HG02885 (cell line): ENCODE data around the gene RAP2A.

Experiments
- ATAC-seq: cut with Tn5 transposase; IDR thresholded peaks from one replicate; pipeline ENCODE4 v1.9.1; 2021; ENCODE audit warnings: mild to moderate bottlenecking; ENCODE audit not compliant: unreplicated experiment, poor library complexity

Gene RAP2A

GRCh38 chr13:97491452-97491851 is 57.5 kb downstream of the RAP2A start:
- no peak for ATAC-seq

GRCh38 chr13:97492257-97492656 is 58.3 kb downstream of the RAP2A start:
- no peak for ATAC-seq

GRCh38 chr13:97492684-97493371 is 58.9 kb downstream of the RAP2A start:
- no peak for ATAC-seq

GRCh38 chr13:97493456-97493855 is 59.5 kb downstream of the RAP2A start:
- no peak for ATAC-seq

- ATAC-seq: no peak
Measured at GRCh38 chr13:97495678-97496077, 61.7 kb downstream of the RAP2A start.

GRCh38 chr13:97496511-97496910 is 62.5 kb downstream of the RAP2A start:
- ATAC-seq: no peak

GRCh38 chr13:97497400-97497799 is 63.4 kb downstream of the RAP2A start:
- ATAC-seq: no peak

GRCh38 chr13:97498419-97498818 is 64.5 kb downstream of the RAP2A start:
- ATAC-seq: no peak

- no peak for ATAC-seq
Measured at GRCh38 chr13:97499181-97499580, 65.2 kb downstream of the RAP2A start.

- ATAC-seq: no peak
Measured at GRCh38 chr13:97502181-97502580, 68.2 kb downstream of the RAP2A start.

GRCh38 chr13:97502706-97503105 is 68.7 kb downstream of the RAP2A start:
- ATAC-seq: no peak

- no peak for ATAC-seq
Measured at GRCh38 chr13:97505017-97505416, 71.0 kb downstream of the RAP2A start.

GRCh38 chr13:97506511-97506910 is 72.5 kb downstream of the RAP2A start:
- no peak for ATAC-seq

- no peak for ATAC-seq
Measured at GRCh38 chr13:97512732-97513131, 78.8 kb downstream of the RAP2A start.

GRCh38 chr13:97515643-97516042 is 81.7 kb downstream of the RAP2A start:
- ATAC-seq: no peak

GRCh38 chr13:97517967-97518366 is 84.0 kb downstream of the RAP2A start:
- ATAC-seq: no peak
